HCT116 (cell line): ENCODE results near the gene TMEM198. TPM values are rescaled to one million over a fixed set of nuclear protein-coding genes. Genes with fewer than 3 reads are reported as not detected.

ENCODE experiments used
- ATAC-seq: fragments of 200-7000 bp; cut with Tn5 transposase; 2 replicates; pipeline ENCODE4 v1.9.1; 2020; ENCODE audit warnings: mild to moderate bottlenecking, moderate library complexity
- BruUV-seq: library from RNA; stranded (reverse); fragments of 400-500 nt; replicated peaks from 2 replicates; lab custom pipeline; 2021; lab: Mats Ljungman, UMichigan
- CTCF ChIA-PET: fragments of 300-600 bp; sonication (Branson Sonifier 250); formaldehyde crosslinking; loops from one replicate; lab custom pipeline; 2021; ENCODE audit warnings: antibody characterized with exemption; lab: Charles Lee
- POLR2A ChIA-PET: fragments of 300-600, 350-600 bp; sonication (Branson Sonifier 250); formaldehyde crosslinking; loops from one replicate; lab custom pipeline; 2021; ENCODE audit warnings: antibody characterized with exemption; lab: Charles Lee
- RAD21 ChIA-PET, 2 experiments: fragments of 300-600 bp; sonication (Branson Sonifier 250); formaldehyde crosslinking; loops; one replicate each; lab custom pipeline; 2023; ENCODE audit warnings: low total read pairs in 2 of 2; ENCODE audit not compliant: uncharacterized antibody in 2 of 2, unreplicated experiment in 2 of 2, low non-redundant PET in 1 of 2; lab: Charles Lee
- DNase-seq: peaks from one replicate; pipeline ENCODE4 v3.0.0-alpha.2; 2010; ENCODE audit warnings: low read depth, low spot score
- H2AFZ ChIP-seq: fragments of 200-600 bp; shearing (Covaris generic), sonication (generic); 2 replicates; pipeline ENCODE4 v1.6.1; 2017; ENCODE audit warnings: low read depth, mixed run types, mixed read lengths, antibody characterized with exemption, low read length; ENCODE audit not compliant: poor library complexity, severe bottlenecking
- H3K27ac ChIP-seq: 2 replicates; pipeline ENCODE4 v1.5.1; 2012; ENCODE audit warnings: low read depth, low read length
- H3K27me3 ChIP-seq: fragments of 200-600 bp; sonication (generic); 2 replicates; pipeline ENCODE4 v1.6.1; 2016; ENCODE audit warnings: mixed run types, low read length, mixed read lengths; ENCODE audit not compliant: insufficient read depth
- H3K36me3 ChIP-seq, 2 experiments: fragments of 200-500 bp in 1 of 2; fragments of 200-600 bp in 1 of 2; sonication (Bioruptor generic) in 1 of 2; sonication (generic) in 1 of 2; 2 replicates each; pipeline versions ENCODE4 v1.5.1 to v1.6.1; 2014 to 2016; ENCODE audit warnings: low read length in 2 of 2, inconsistent platforms in 1 of 2, mixed read lengths in 1 of 2, mixed run types in 1 of 2; ENCODE audit not compliant: insufficient read depth in 2 of 2, control insufficient read depth in 1 of 2
- H3K4me1 ChIP-seq, 2 experiments: fragments of 200-600 bp in 1 of 2; sonication (generic) in 1 of 2; 2 replicates each; pipeline versions ENCODE4 v1.5.1 to v1.6.1; 2012 to 2017; ENCODE audit warnings: low read length in 2 of 2, inconsistent platforms in 1 of 2, mild to moderate bottlenecking in 1 of 2, mixed read lengths in 1 of 2, mixed run types in 1 of 2, moderate library complexity in 1 of 2; ENCODE audit not compliant: insufficient read depth in 2 of 2, control insufficient read depth in 1 of 2
- H3K4me2 ChIP-seq: fragments of 200-600 bp; sonication (generic); 2 replicates; pipeline ENCODE4 v1.6.1; 2017; ENCODE audit warnings: mixed run types, low read length, mixed read lengths
- H3K4me3 ChIP-seq, 2 experiments: fragments of 200-600 bp in 1 of 2; sonication (generic) in 1 of 2; replicated peaks in 1 of 2; 2 replicates each; pipeline ENCODE4 v1.5.1; 2011 to 2016; ENCODE audit warnings: low read length in 2 of 2, control low read depth in 1 of 2, low read depth in 1 of 2, mild to moderate bottlenecking in 1 of 2, mixed read lengths in 1 of 2, mixed run types in 1 of 2
- H3K79me2 ChIP-seq: fragments of 200-600 bp; sonication (generic); 2 replicates; pipeline ENCODE4 v1.6.1; 2017; ENCODE audit warnings: mild to moderate bottlenecking, mixed run types, low read length, moderate library complexity, mixed read lengths; ENCODE audit not compliant: insufficient read depth
- H3K9ac ChIP-seq: fragments of 200-600 bp; sonication (generic); 2 replicates; pipeline ENCODE4 v1.6.1; 2016; ENCODE audit warnings: low read length, mixed read lengths
- H3K9me2 ChIP-seq: fragments of 200-600 bp; sonication (generic), shearing (Covaris generic); 2 replicates; pipeline ENCODE4 v1.6.1; 2017; ENCODE audit warnings: mixed run types, mild to moderate bottlenecking, moderate library complexity; ENCODE audit not compliant: insufficient read depth
- H3K9me3 ChIP-seq, 2 experiments: fragments of 200-500 bp in 1 of 2; fragments of 200-600 bp in 1 of 2; sonication (Bioruptor generic) in 1 of 2; sonication (generic) in 1 of 2; 2 replicates each; pipeline ENCODE4 v1.6.1; 2014 to 2017; ENCODE audit warnings: low read length in 2 of 2, mixed read lengths in 2 of 2, inconsistent platforms in 1 of 2, low read depth in 1 of 2, mild to moderate bottlenecking in 1 of 2, mixed run types in 1 of 2, moderate library complexity in 1 of 2; ENCODE audit not compliant: control insufficient read depth in 1 of 2, insufficient read depth in 1 of 2
- H4K20me1 ChIP-seq: fragments of 200-600 bp; sonication (generic), shearing (Covaris generic); 2 replicates; pipeline ENCODE4 v1.6.1; 2017; ENCODE audit warnings: mixed run types, mild to moderate bottlenecking, moderate library complexity; ENCODE audit not compliant: insufficient read depth
- ATF3 ChIP-seq: IDR thresholded peaks from 2 replicates; pipeline ENCODE4 v1.6.1; 2012
- CBX3 ChIP-seq: IDR thresholded peaks from 2 replicates; pipeline ENCODE4 v1.6.1; 2012; ENCODE audit warnings: low read depth
- CEBPB ChIP-seq: IDR thresholded peaks from 2 replicates; pipeline ENCODE4 v1.6.1; 2012; ENCODE audit warnings: low read depth
- CTCF ChIP-seq, 3 experiments: fragments of 200-600 bp in 1 of 3; sonication (generic) in 1 of 3; IDR thresholded peaks in 2 of 3; conservative IDR thresholded peaks in 1 of 3; 2 replicates each; pipeline ENCODE4 v1.5.1; 2012 to 2017; ENCODE audit warnings: low read depth in 2 of 3, low read length in 2 of 3, antibody characterized with exemption in 1 of 3, borderline replicate concordance in 1 of 3, control low read depth in 1 of 3, mild to moderate bottlenecking in 1 of 3, mixed read lengths in 1 of 3, mixed run types in 1 of 3, moderate library complexity in 1 of 3; ENCODE audit not compliant: insufficient read depth in 1 of 3
- POLR2AphosphoS5 ChIP-seq: IDR thresholded peaks from 2 replicates; pipeline ENCODE4 v1.6.1; 2011; ENCODE audit warnings: mild to moderate bottlenecking, low read depth, low read length, moderate library complexity
- RAD21 ChIP-seq: IDR thresholded peaks from 2 replicates; pipeline ENCODE4 v1.6.1; 2012; ENCODE audit warnings: low read depth, mild to moderate bottlenecking
- SRF ChIP-seq: IDR thresholded peaks from 2 replicates; pipeline ENCODE4 v1.6.1; 2012; ENCODE audit warnings: low read depth
- TCF7L2 ChIP-seq: IDR thresholded peaks from 2 replicates; pipeline ENCODE4 v1.7.0; 2011; ENCODE audit warnings: borderline replicate concordance, inconsistent platforms; ENCODE audit not compliant: insufficient read depth, insufficient read length; ENCODE audit errors: extremely low read depth
- YY1 ChIP-seq: IDR thresholded peaks from 2 replicates; pipeline ENCODE4 v1.6.1; 2011; ENCODE audit warnings: low read length, low read depth, moderate library complexity, mild to moderate bottlenecking; ENCODE audit not compliant: insufficient replicate concordance; ENCODE audit errors: extremely low read depth
- ZBTB33 ChIP-seq: IDR thresholded peaks from 2 replicates; pipeline ENCODE4 v1.6.1; 2011; ENCODE audit warnings: mild to moderate bottlenecking, low read length, moderate library complexity; ENCODE audit not compliant: insufficient replicate concordance; ENCODE audit errors: extremely low read depth
- ZFX ChIP-seq: fragments of 450-650 bp; IDR thresholded peaks from 2 replicates; pipeline ENCODE4 v1.6.1; 2017
- ZNF274 ChIP-seq: fragments of 200-500 bp; sonication (Bioruptor generic); IDR thresholded peaks from 2 replicates; pipeline ENCODE4 v1.6.1; 2014; ENCODE audit warnings: mild to moderate bottlenecking, low read depth, low read length, inconsistent platforms
- intact Hi-C: fragments of 100-400 bp; cut with micrococcal nuclease; formaldehyde crosslinking; loops from 2 replicates; pipeline ENCODE4 v1.10.0; 2022
- total RNA-seq: library from RNA; stranded (reverse); gene quantifications from one replicate; pipeline ENCODE4 v1.2.1, GENCODE V29; 2021; ENCODE audit not compliant: unreplicated experiment

TMEM198 gene
- total RNA-seq, 1 experiment from 2014 or later = 2.1 TPM

- ChIA-PET POLR2A (no interaction called here), CTCF (interaction anchor here (1.0 to 4.4 kb wide), 2 partner anchors 8 to 11 kb away, joined by 3 to 56 read pairs; partner anchors contain the start of gene GMPPA), RAD21 (no interaction called here)
- no peak for ATAC-seq
- no peak overlapping the region for H2AFZ ChIP-seq
- no peaks in the 10 kb centered on the region for H4K20me1 ChIP-seq
- H3K4me1 ChIP-seq = peaks cover 0 to 33% of the 10 kb centered on the region in 2 experiments; a peak in 2 of 4 replicates
- H3K36me3 ChIP-seq = peaks cover 6% of the 10 kb centered on the region in 2 experiments; a peak in 1 of 4 replicates
- no peak overlapping the region for H3K9ac ChIP-seq
- DNase-seq = no peak
- no peaks in the 10 kb centered on the region for H3K9me3 ChIP-seq
- no peaks in the 10 kb centered on the region for H3K27me3 ChIP-seq
- intact Hi-C loops = no loop called here
- H3K4me3 ChIP-seq = no peak overlapping the region
- H3K79me2 ChIP-seq = no peaks in the 10 kb centered on the region
- BruUV-seq = TSS peak; percentile 9
- H3K9me2 ChIP-seq = no peaks in the 10 kb centered on the region
- no peak overlapping the region for H3K4me2 ChIP-seq
- H3K27ac ChIP-seq = no peak overlapping the region
- TF ChIP-seq RAD21 (no peak), ZNF274 (no peak), SRF (no peak), CBX3 (no peak)
These were observed 37.6 kb upstream of the TMEM198 start for GRCh38 chr2:219506153-219506801.

- H2AFZ ChIP-seq = no peak overlapping the region
- no peaks in the 10 kb centered on the region for H3K9me3 ChIP-seq
- H3K4me1 ChIP-seq = peaks cover 0 to 26% of the 10 kb centered on the region in 2 experiments; a peak in 2 of 4 replicates
- no peaks in the 10 kb centered on the region for H4K20me1 ChIP-seq
- POLR2A ChIA-PET = interaction anchor here (1.3 kb wide), 1 partner anchor 9 kb away, joined by 11 read pairs; the partner anchor contains the start of gene GMPPA
- H3K9me2 ChIP-seq = no peaks in the 10 kb centered on the region
- CTCF ChIA-PET = interaction anchor here (1.0 to 4.4 kb wide), 5 partner anchors 8 to 49 kb away, joined by 3 to 56 read pairs (median 4); partner anchors contain the start of gene GMPPA
- no peak overlapping the region for H3K4me3 ChIP-seq
- BruUV-seq = no TSS peak
- DNase-seq (no peak), ATAC-seq (no peak)
- RAD21 ChIA-PET = no interaction called here
- no peak overlapping the region for H3K27ac ChIP-seq
- no peak overlapping the region for H3K9ac ChIP-seq
- H3K27me3 ChIP-seq = no peaks in the 10 kb centered on the region
- intact Hi-C loops = no loop called here
- peaks cover 6% of the 10 kb centered on the region in 2 experiments; a peak in 1 of 4 replicates for H3K36me3 ChIP-seq
- H3K79me2 ChIP-seq = no peaks in the 10 kb centered on the region
- no peak overlapping the region for H3K4me2 ChIP-seq
- TF ChIP-seq ATF3 = no peak
- no peak for TF ChIP-seq RAD21
- TF ChIP-seq TCF7L2 = no peak
- TF ChIP-seq CTCF (IDR thresholded peaks at IDR 0.05 in 2 of 3, conservative IDR thresholded peaks at IDR 0.05 in 1 of 3; ENCODE audit: borderline replicate concordance in 1 of 3, insufficient read depth in 1 of 3, low read depth in 2 of 3, low read length in 2 of 3) = no peak
- TF ChIP-seq POLR2AphosphoS5 = no peak
- no peak for TF ChIP-seq YY1
- TF ChIP-seq ZBTB33 = no peak
- no peak for TF ChIP-seq SRF
- no peak for TF ChIP-seq CEBPB
- no peak for TF ChIP-seq ZFX
These were observed 36.9 kb upstream of the TMEM198 start for GRCh38 chr2:219506802-219507526.
